Tibial nerve (tissue), 4 donors: ENCODE data around the gene GNB1L. TPM values are rescaled to one million over a fixed set of nuclear protein-coding genes. Genes with fewer than 3 reads are reported as not detected.

Source experiments
- DNase-seq, 2 donors: peaks; one replicate each; pipeline ENCODE4 v3.0.0-alpha.2; 2019; ENCODE audit warnings: low spot score in 2 of 2
- H3K27ac ChIP-seq, 4 donors: fragments of 200-600 bp; sonication (generic) in 3 of 4; one replicate each; pipeline ENCODE4 v1.5.1; 2017 to 2019; ENCODE audit warnings: mild to moderate bottlenecking in 1 of 4
- H3K27me3 ChIP-seq, 2 donors: fragments of 200-600 bp; sonication (generic) in 1 of 2; one replicate each; pipeline versions ENCODE4 v1.5.1 to v1.6.0; 2017 to 2019
- H3K36me3 ChIP-seq, 3 donors: fragments of 200-600 bp; sonication (generic); one replicate each; pipeline ENCODE4 v1.5.1; 2018 to 2019
- H3K4me1 ChIP-seq, 4 donors: fragments of 200-600 bp; sonication (generic) in 3 of 4; one replicate each; pipeline ENCODE4 v1.5.1; 2017 to 2019
- H3K4me3 ChIP-seq, 4 donors: fragments of 200-600 bp; sonication (generic) in 3 of 4; one replicate each; pipeline ENCODE4 v1.5.1; 2017 to 2019; ENCODE audit warnings: mild to moderate bottlenecking in 1 of 4, moderate library complexity in 1 of 4
- H3K9me3 ChIP-seq, 4 donors: fragments of 200-600 bp; sonication (generic) in 3 of 4; one replicate each; pipeline ENCODE4 v1.5.1; 2017 to 2019
- EP300 ChIP-seq, 2 donors: sonication (generic); formaldehyde crosslinking; IDR thresholded peaks; one replicate each; pipeline ENCODE4 v1.6.1; 2017; ENCODE audit warnings: antibody characterized with exemption in 2 of 2, mild to moderate bottlenecking in 1 of 2
- POLR2A ChIP-seq, 2 donors: fragments of 450-650 bp; IDR thresholded peaks; one replicate each; pipeline ENCODE4 v1.6.1; 2017; ENCODE audit warnings: antibody characterized with exemption in 2 of 2, mild to moderate bottlenecking in 2 of 2, moderate library complexity in 2 of 2
- WGBS, 2 donors: methylation state at CpG; one replicate each; pipeline ENCODE4 v1.1.5; 2018; 5-methylcytosine and 5-hydroxymethylcytosine counted together
- total RNA-seq, 4 donors: library from RNA; depleted of rRNA; stranded (reverse); fragments of >200 nt; gene quantifications; one replicate each; pipeline ENCODE4 v1.1.0, GENCODE V29; 2016
- TF ChIP-seq, protein P1 (sequence below), 5 experiments: fragments of 200-600 bp in 3 of 5; fragments of 450-650 bp in 2 of 5; sonication (generic) in 3 of 5; IDR thresholded peaks; one replicate each; pipeline ENCODE4 v1.5.1; 2016 to 2019; ENCODE audit warnings: antibody characterized with exemption in 5 of 5, mild to moderate bottlenecking in 3 of 5, moderate library complexity in 2 of 5

GNB1L gene
- total RNA-seq, 4 donors from 2014 or later = 2.9 to 8.1 (median 6.3) TPM

DNA sequence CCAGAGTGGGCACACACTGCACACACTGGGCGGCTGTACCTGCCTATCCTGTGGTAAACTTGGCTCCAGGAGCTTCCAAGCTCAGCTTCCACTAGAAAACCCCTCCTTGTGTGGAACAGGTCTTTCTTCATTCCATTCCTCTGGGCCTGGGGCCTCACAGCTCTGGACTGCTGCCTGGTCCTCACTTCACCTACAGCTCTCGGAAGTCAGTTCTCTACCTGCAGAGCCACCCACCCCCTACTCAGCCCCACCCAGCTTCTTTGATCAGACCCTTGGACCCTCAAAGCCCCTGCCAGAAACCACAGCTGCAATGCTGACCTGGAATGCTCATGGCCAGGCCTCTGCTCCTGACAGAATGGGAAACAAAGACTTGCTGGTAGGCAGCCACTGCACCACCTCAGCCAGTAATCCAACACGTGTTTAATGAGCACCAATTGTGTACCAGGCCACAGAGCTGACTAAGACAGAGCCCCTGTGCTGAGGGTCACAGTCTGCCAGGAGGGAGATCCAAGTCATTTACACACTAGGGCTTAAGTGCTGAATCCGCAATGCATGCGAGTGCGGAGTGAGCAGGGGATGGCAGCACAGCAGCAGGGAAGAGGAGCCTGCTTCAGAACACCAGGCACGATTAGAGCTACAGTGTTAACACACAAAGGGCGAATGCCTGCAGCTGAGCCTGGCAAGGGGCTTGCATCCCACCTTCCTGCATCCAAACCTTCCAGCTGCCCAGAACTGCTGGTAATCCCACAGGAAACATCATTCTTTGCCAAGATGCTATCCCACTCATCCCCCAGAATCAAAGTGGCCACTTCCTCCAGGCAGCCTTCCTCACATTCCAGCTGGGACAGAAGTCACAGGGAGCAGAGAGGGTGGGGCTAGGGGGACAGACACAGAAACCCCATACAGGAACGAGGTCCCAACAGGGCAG is 4.6 kb downstream of the GNB1L start:
- DNase-seq = no peak
- peaks cover 0 to 4% (median 0%) of the 10 kb centered on the region in 4 donors for H3K9me3 ChIP-seq
- H3K4me3 ChIP-seq = no peak overlapping the region
- no peak overlapping the region for H3K27ac ChIP-seq
- H3K27me3 ChIP-seq = no peaks in the 10 kb centered on the region
- H3K4me1 ChIP-seq = peaks cover 0 to 45% (median 12%) of the 10 kb centered on the region in 4 donors
- WGBS, 2 donors = 88 to 89% methylated on average over 9 of the region's 9 CpGs
- H3K36me3 ChIP-seq = peaks cover 0 to 53% (median 6%) of the 10 kb centered on the region in 3 donors
- TF ChIP-seq, protein P1, sequence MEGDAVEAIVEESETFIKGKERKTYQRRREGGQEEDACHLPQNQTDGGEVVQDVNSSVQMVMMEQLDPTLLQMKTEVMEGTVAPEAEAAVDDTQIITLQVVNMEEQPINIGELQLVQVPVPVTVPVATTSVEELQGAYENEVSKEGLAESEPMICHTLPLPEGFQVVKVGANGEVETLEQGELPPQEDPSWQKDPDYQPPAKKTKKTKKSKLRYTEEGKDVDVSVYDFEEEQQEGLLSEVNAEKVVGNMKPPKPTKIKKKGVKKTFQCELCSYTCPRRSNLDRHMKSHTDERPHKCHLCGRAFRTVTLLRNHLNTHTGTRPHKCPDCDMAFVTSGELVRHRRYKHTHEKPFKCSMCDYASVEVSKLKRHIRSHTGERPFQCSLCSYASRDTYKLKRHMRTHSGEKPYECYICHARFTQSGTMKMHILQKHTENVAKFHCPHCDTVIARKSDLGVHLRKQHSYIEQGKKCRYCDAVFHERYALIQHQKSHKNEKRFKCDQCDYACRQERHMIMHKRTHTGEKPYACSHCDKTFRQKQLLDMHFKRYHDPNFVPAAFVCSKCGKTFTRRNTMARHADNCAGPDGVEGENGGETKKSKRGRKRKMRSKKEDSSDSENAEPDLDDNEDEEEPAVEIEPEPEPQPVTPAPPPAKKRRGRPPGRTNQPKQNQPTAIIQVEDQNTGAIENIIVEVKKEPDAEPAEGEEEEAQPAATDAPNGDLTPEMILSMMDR (IDR thresholded peaks at IDR 0.05) = no peak
- TF ChIP-seq EP300 (IDR thresholded peaks at IDR 0.05) (no peak), POLR2A (IDR thresholded peaks at IDR 0.05) (no peak)

- no peak for DNase-seq
- no peak overlapping the region for H3K4me3 ChIP-seq
- TF ChIP-seq, protein P1 (IDR thresholded peaks at IDR 0.05) = no peak
- TF ChIP-seq POLR2A (IDR thresholded peaks at IDR 0.05) (no peak), EP300 (IDR thresholded peaks at IDR 0.05) (no peak)
- H3K27ac ChIP-seq = no peak overlapping the region
- peaks cover 0 to 54% (median 21%) of the 10 kb centered on the region in 4 donors for H3K4me1 ChIP-seq
- WGBS, 2 donors = 79 to 84% methylated on average over 7 of the region's 7 CpGs
- peaks cover 0 to 4% (median 0%) of the 10 kb centered on the region in 4 donors for H3K9me3 ChIP-seq
- no peaks in the 10 kb centered on the region for H3K27me3 ChIP-seq
- H3K36me3 ChIP-seq = peaks cover 0 to 53% (median 6%) of the 10 kb centered on the region in 3 donors
Observed at GRCh38 chr22:19848298-19849224, 6.1 kb downstream of the GNB1L start.

DNA sequence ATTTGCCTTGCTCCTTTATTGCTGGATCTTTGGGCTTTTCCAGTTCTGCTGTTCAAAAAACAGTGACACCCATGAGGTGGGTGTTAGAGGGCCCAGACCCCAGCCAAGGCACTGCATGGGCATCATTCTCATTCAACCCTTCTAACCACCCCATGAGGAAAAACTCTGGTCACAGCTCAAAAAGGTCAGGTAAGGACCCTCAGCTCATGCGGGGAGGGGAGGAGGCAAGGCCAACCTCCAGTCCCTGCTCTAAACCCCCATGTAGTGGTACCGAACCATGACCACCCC is 7.4 kb downstream of the GNB1L start:
- H3K9me3 ChIP-seq = peaks cover 0 to 4% (median 0%) of the 10 kb centered on the region in 4 donors

GRCh38 chr22:19846620-19847344 is 7.9 kb downstream of the GNB1L start:
- H3K9me3 ChIP-seq = peaks cover 0 to 4% (median 0%) of the 10 kb centered on the region in 4 donors
- H3K4me3 ChIP-seq = no peak overlapping the region
- peaks cover 0 to 45% (median 14%) of the 10 kb centered on the region in 4 donors for H3K4me1 ChIP-seq
- DNase-seq = no peak
- H3K27me3 ChIP-seq = no peaks in the 10 kb centered on the region
- H3K27ac ChIP-seq = no peak overlapping the region
- TF ChIP-seq EP300 (IDR thresholded peaks at IDR 0.05) (no peak), POLR2A (IDR thresholded peaks at IDR 0.05) (no peak)
- TF ChIP-seq, protein P1 (IDR thresholded peaks at IDR 0.05) = no peak
- WGBS, 2 donors = 93% methylated on average over 7 to 9 of the region's 9 CpGs
- peaks cover 0 to 44% (median 6%) of the 10 kb centered on the region in 3 donors for H3K36me3 ChIP-seq

More for the DNA sequence above, 7.4 kb downstream of the GNB1L start:
- no peaks in the 10 kb centered on the region for H3K27me3 ChIP-seq
- H3K27ac ChIP-seq = no peak overlapping the region
- WGBS, 2 donors = 89 to 100% methylated on average over 2 of the region's 2 CpGs
- no peak overlapping the region for H3K4me3 ChIP-seq
- no peak for DNase-seq
- peaks cover 0 to 50% (median 14%) of the 10 kb centered on the region in 4 donors for H3K4me1 ChIP-seq
- TF ChIP-seq, protein P1 (IDR thresholded peaks at IDR 0.05) = no peak
- TF ChIP-seq POLR2A (IDR thresholded peaks at IDR 0.05) = no peak
- peaks cover 0 to 49% (median 6%) of the 10 kb centered on the region in 3 donors for H3K36me3 ChIP-seq
